Chondrocyte (in vitro differentiated cells): ENCODE results near the gene TM4SF4. TPM values are rescaled to one million over a fixed set of nuclear protein-coding genes. Genes with fewer than 3 reads are reported as not detected.

Experiments used
- DNase-seq: peaks from one replicate; pipeline ENCODE4 v3.0.0; 2021; ENCODE audit warnings: mixed read lengths, low spot score
- H3K27ac Mint-ChIP-seq: one replicate; pipeline ENCODE4 v1.8.0; 2021; ENCODE audit warnings: mild to moderate bottlenecking, moderate library complexity, mixed read lengths; ENCODE audit not compliant: unreplicated experiment
- H3K27me3 Mint-ChIP-seq: 2 replicates; pipeline ENCODE4 v1.8.0; 2021; ENCODE audit warnings: low read depth, mixed read lengths
- H3K36me3 Mint-ChIP-seq: 2 replicates; pipeline ENCODE4 v1.8.0; 2021; ENCODE audit warnings: low read depth, mixed read lengths
- H3K4me1 Mint-ChIP-seq: 2 replicates; pipeline ENCODE4 v1.8.0; 2021; ENCODE audit warnings: low read depth, mild to moderate bottlenecking, mixed read lengths
- H3K4me3 Mint-ChIP-seq: one replicate; pipeline ENCODE4 v1.8.0; 2021; ENCODE audit warnings: mild to moderate bottlenecking, moderate library complexity, mixed read lengths; ENCODE audit not compliant: unreplicated experiment
- H3K9me3 Mint-ChIP-seq: 2 replicates; pipeline ENCODE4 v1.8.0; 2021; ENCODE audit warnings: low read depth, mixed read lengths
- total RNA-seq: library from RNA; stranded (reverse); gene quantifications from 3 replicates; pipeline ENCODE4 v1.2.1, GENCODE V29; 2021
- TF ChIP-seq, protein P1 (sequence below): fragments of 200-600 bp; sonication (generic); IDR thresholded peaks from 2 replicates; pipeline ENCODE4 v1.5.0; 2021; ENCODE audit warnings: antibody characterized with exemption, mild to moderate bottlenecking, moderate library complexity

TM4SF4 gene
- total RNA-seq, 1 donor from 2014 or later, result not detected

DNA sequence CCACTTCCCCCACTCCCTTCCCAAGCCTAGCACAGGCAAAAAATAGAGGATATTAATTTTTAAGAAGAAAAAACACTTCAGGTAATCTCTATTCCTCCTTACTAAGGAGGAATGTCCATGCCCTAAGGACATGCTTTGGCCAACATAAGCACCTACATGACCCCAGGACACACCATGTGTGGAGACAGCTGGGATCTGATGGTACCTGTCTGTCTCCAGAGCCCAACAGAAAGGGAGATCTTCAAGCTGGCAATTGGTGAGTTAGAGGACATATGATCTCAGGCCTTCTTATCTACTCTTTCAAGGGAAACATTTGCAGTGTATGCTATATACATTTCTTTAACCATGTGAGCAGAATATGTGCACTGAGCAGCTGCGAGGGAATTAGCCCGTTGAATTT is 7.0 kb downstream of the TM4SF4 start:
- no peaks in the 10 kb centered on the region for H3K9me3 Mint-ChIP-seq
- H3K27ac Mint-ChIP-seq, result no peak overlapping the region
- H3K36me3 Mint-ChIP-seq, result no peaks in the 10 kb centered on the region
- DNase-seq, result no peak
- H3K4me1 Mint-ChIP-seq, result peaks cover 9% of the 10 kb centered on the region
- H3K4me3 Mint-ChIP-seq, result no peak overlapping the region
- H3K27me3 Mint-ChIP-seq, result no peaks in the 10 kb centered on the region
- TF ChIP-seq, protein P1, sequence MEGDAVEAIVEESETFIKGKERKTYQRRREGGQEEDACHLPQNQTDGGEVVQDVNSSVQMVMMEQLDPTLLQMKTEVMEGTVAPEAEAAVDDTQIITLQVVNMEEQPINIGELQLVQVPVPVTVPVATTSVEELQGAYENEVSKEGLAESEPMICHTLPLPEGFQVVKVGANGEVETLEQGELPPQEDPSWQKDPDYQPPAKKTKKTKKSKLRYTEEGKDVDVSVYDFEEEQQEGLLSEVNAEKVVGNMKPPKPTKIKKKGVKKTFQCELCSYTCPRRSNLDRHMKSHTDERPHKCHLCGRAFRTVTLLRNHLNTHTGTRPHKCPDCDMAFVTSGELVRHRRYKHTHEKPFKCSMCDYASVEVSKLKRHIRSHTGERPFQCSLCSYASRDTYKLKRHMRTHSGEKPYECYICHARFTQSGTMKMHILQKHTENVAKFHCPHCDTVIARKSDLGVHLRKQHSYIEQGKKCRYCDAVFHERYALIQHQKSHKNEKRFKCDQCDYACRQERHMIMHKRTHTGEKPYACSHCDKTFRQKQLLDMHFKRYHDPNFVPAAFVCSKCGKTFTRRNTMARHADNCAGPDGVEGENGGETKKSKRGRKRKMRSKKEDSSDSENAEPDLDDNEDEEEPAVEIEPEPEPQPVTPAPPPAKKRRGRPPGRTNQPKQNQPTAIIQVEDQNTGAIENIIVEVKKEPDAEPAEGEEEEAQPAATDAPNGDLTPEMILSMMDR, result no peak

DNA sequence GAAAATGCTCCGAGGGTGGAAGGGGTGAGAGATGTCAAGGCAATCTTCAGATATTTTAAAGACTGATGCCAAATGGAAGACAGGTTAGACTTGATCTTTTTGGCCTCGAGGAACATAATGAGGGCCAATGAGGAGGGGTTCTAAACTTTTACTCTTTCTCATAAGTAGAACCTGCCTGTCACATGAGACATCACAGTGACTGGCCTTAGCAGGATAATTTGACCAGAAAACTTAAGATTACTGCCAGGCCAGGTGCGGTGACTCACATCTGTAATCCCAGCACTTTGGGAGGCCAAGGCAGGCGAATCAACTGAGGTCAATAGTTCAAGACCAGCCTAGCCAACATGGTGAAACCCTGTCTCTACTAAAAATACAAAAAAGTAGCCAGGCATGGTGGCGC is 12.2 kb downstream of the TM4SF4 start:
- peaks cover 3% of the 10 kb centered on the region for H3K4me1 Mint-ChIP-seq
- H3K9me3 Mint-ChIP-seq, result no peaks in the 10 kb centered on the region
- no peak overlapping the region for H3K4me3 Mint-ChIP-seq
- no peaks in the 10 kb centered on the region for H3K27me3 Mint-ChIP-seq
- H3K36me3 Mint-ChIP-seq, result no peaks in the 10 kb centered on the region
- no peak for DNase-seq
- no peak overlapping the region for H3K27ac Mint-ChIP-seq
- TF ChIP-seq, protein P1, result no peak

DNA sequence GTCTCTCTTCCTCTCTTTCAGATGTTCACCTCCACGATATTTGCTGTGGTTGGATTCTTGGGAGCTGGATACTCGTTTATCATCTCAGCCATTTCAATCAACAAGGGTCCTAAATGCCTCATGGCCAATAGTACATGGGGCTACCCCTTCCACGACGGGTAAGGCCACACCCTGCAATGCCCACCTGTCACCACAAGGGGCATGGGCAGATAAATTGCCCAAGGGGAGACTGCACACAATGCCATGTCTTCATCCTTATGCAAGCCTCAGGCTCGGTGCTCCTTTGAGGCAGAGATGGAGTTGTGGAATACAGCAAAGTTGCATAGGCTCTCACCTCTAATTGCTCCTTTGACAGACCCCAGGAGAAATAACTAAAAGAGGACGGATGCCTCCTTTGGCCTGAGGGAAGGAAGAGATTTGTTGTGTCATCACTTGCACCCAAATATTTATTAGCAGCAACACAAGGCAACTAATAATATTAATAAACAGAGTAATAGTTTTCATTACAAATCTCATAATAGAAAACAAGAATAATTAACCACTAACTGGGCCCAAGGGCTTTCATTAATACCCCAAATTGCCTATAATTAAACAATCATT is 13.2 kb downstream of the TM4SF4 start:
- no peak overlapping the region for H3K27ac Mint-ChIP-seq
- peaks cover 3% of the 10 kb centered on the region for H3K4me1 Mint-ChIP-seq
- no peaks in the 10 kb centered on the region for H3K9me3 Mint-ChIP-seq
- TF ChIP-seq, protein P1, result peak; percentile 43
- H3K27me3 Mint-ChIP-seq, result peaks cover 3% of the 10 kb centered on the region
- H3K4me3 Mint-ChIP-seq, result no peak overlapping the region
- no peaks in the 10 kb centered on the region for H3K36me3 Mint-ChIP-seq
- DNase-seq, result no peak

DNA sequence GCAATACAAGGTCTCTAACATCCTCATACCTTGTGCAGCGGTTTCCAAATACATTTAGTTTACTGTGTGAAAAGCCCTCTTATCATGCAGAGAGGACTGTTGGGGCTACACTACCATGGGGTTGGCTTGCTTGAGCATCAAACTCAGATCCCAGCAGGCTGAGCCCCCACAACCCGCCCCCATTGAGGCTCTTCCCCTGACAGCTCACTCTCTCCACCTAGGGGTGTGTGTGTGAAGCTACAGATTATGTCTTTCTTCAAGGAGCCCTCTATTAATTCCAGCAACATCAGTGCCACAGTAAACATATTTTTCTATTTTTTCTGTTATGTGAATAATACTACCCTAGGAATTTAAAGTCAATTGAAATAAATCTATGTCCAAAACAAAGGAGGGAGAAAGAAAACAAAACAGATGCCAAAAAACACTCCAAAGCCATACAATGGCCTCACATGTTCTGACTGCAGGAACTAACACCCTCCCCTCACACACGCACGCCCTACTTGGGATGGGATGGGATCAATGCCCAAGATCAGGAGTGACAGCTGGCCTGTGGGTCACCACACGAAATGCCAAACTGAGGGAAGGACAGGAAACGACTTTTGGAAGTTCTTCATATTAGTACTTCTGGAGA is 14.7 kb downstream of the TM4SF4 start:
- peaks cover 6% of the 10 kb centered on the region for H3K4me1 Mint-ChIP-seq
- H3K4me3 Mint-ChIP-seq, result no peak overlapping the region
- TF ChIP-seq, protein P1, result peak; percentile 82
- H3K27ac Mint-ChIP-seq, result peak overlapping the region; percentile 14
- no peaks in the 10 kb centered on the region for H3K9me3 Mint-ChIP-seq
- no peaks in the 10 kb centered on the region for H3K36me3 Mint-ChIP-seq
- H3K27me3 Mint-ChIP-seq, result peaks cover 3% of the 10 kb centered on the region
- DNase-seq, result no peak

DNA sequence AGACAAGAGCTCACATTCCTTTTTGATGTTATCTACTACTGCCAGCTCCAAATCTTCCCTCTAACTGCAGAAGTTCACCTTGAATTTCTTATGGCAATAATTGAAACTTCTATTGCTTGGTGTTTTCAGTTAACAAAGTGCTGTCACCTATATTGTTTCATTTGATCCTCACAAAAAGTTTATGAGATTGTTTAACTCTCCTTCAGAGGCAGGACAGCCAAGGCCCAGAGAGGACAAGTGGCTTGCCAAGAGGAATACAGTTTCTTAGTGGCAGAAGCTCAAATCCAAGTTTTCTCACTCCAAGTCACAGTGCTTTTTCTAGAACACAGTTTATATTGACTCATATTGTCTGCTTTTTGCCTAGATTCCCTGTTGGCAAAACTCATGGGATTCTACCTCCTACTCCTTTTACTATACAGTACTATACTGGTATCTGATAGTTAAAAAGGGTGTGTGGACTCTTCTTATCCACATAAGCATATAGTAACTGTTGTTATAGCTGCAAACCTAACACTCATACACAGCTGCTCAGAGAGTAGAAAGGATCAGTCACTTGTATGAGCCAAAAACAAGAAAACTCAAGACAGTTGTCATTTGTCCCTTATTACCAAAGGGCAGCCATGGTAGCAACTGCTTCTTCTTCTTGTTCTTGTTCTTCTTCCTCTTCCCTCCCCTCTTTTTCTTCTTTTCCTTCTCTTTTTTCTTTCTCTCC is 15.9 kb downstream of the TM4SF4 start:
- Mint-ChIP-seq H3K36me3 (no peaks in the 10 kb centered on the region), H3K4me1 (peaks cover 9% of the 10 kb centered on the region), H3K27me3 (peaks cover 3% of the 10 kb centered on the region), H3K4me3 (no peak overlapping the region), H3K27ac (no peak overlapping the region), H3K9me3 (no peaks in the 10 kb centered on the region)
- no peak for DNase-seq
- TF ChIP-seq, protein P1, result no peak
